GM23338 (cell line): ENCODE measurements around the gene MME. TPM values are rescaled to one million over a fixed set of nuclear protein-coding genes. Genes with fewer than 3 reads are reported as not detected.

Experiments used
- ATAC-seq: fragments of 200-7000 bp; cut with Tn5 transposase; 3 replicates; pipeline ENCODE4 v1.9.1; 2020
- DNase-seq: peaks from one replicate; pipeline ENCODE4 v3.0.0-alpha.2; 2015; ENCODE audit warnings: low spot score
- H2AFZ ChIP-seq: fragments of 200-600 bp; sonication (generic); 2 replicates; pipeline ENCODE4 v1.8.0; 2016; ENCODE audit warnings: antibody characterized with exemption, mild to moderate bottlenecking, moderate library complexity
- H3F3A ChIP-seq: fragments of 200-600 bp; sonication (generic); replicated peaks from 2 replicates; pipeline ENCODE4 v1.8.0; 2017; ENCODE audit warnings: antibody characterized with exemption, mixed run types, low read depth
- H3K27ac ChIP-seq: fragments of 200-600 bp; sonication (generic); 2 replicates; pipeline ENCODE4 v1.6.1; 2016; ENCODE audit warnings: low read depth
- H3K27me3 ChIP-seq: fragments of 200-600 bp; sonication (generic); 2 replicates; pipeline ENCODE4 v1.8.0; 2016; ENCODE audit warnings: mild to moderate bottlenecking, mixed run types, moderate library complexity; ENCODE audit not compliant: insufficient read depth
- H3K36me3 ChIP-seq: fragments of 200-600 bp; sonication (generic); 2 replicates; pipeline ENCODE4 v1.8.0; 2016; ENCODE audit warnings: mild to moderate bottlenecking; ENCODE audit not compliant: insufficient read depth
- H3K4me1 ChIP-seq: fragments of 200-600 bp; sonication (generic); 2 replicates; pipeline ENCODE4 v1.8.0; 2016; ENCODE audit warnings: mild to moderate bottlenecking, moderate library complexity; ENCODE audit not compliant: insufficient read depth
- H3K4me2 ChIP-seq: fragments of 200-600 bp; sonication (generic); 2 replicates; pipeline ENCODE4 v1.7.1; 2017; ENCODE audit warnings: mixed run types
- H3K4me3 ChIP-seq: fragments of 200-600 bp; sonication (generic); 2 replicates; pipeline ENCODE4 v1.6.1; 2016; ENCODE audit warnings: mixed run types
- H3K79me2 ChIP-seq: fragments of 200-600 bp; sonication (generic); replicated peaks from 2 replicates; pipeline ENCODE4 v1.8.0; 2017; ENCODE audit warnings: mild to moderate bottlenecking; ENCODE audit not compliant: insufficient read depth
- H3K9me2 ChIP-seq: fragments of 200-600 bp; sonication (generic); 2 replicates; pipeline ENCODE4 v1.8.0; 2017; ENCODE audit not compliant: insufficient read depth
- H4K20me1 ChIP-seq: fragments of 200-600 bp; sonication (generic); replicated peaks from 2 replicates; pipeline ENCODE4 v1.8.0; 2017; ENCODE audit warnings: mild to moderate bottlenecking; ENCODE audit not compliant: insufficient read depth
- H3K27ac Mint-ChIP-seq: 2 replicates; pipeline ENCODE4 v1.8.0; 2020; ENCODE audit warnings: inconsistent platforms, mild to moderate bottlenecking, moderate library complexity, mixed read lengths
- H3K27me3 Mint-ChIP-seq: 3 replicates; pipeline ENCODE4 v1.8.0; 2022; ENCODE audit warnings: low read depth, mild to moderate bottlenecking, moderate library complexity, mixed read lengths, inconsistent platforms; ENCODE audit not compliant: insufficient read depth, poor library complexity
- H3K36me3 Mint-ChIP-seq: 3 replicates; pipeline ENCODE4 v1.8.0; 2021; ENCODE audit warnings: low read depth, mild to moderate bottlenecking, inconsistent platforms, moderate library complexity, mixed read lengths
- H3K4me1 Mint-ChIP-seq: 3 replicates; pipeline ENCODE4 v1.8.0; 2020; ENCODE audit warnings: mild to moderate bottlenecking, inconsistent platforms, mixed read lengths
- H3K4me3 Mint-ChIP-seq: 3 replicates; pipeline ENCODE4 v1.8.0; 2021; ENCODE audit warnings: moderate library complexity, mild to moderate bottlenecking, inconsistent platforms, mixed read lengths
- H3K9me3 Mint-ChIP-seq: 3 replicates; pipeline ENCODE4 v1.8.0; 2020; ENCODE audit warnings: moderate library complexity, mild to moderate bottlenecking, inconsistent platforms, mixed read lengths
- CREB1 ChIP-seq: fragments of 250-450 bp; sonication (Bioruptor Pico); IDR thresholded peaks from 2 replicates; pipeline ENCODE4 v1.5.0; 2020; ENCODE audit warnings: low read depth, mild to moderate bottlenecking, moderate library complexity
- EZH2 ChIP-seq: fragments of 200-600 bp; sonication (generic); IDR thresholded peaks from one replicate; pipeline ENCODE4 v1.8.0; 2017; ENCODE audit warnings: antibody characterized with exemption, mild to moderate bottlenecking, low read depth; ENCODE audit not compliant: unreplicated experiment
- EZH2phosphoT487 ChIP-seq: fragments of 200-600 bp; sonication (generic); IDR thresholded peaks from one replicate; pipeline ENCODE4 v1.8.1; 2018; ENCODE audit warnings: antibody characterized with exemption; ENCODE audit not compliant: unreplicated experiment
- JUNB ChIP-seq: IDR thresholded peaks from one replicate; pipeline ENCODE4 v1.6.1; 2016; ENCODE audit warnings: antibody characterized with exemption; ENCODE audit not compliant: unreplicated experiment
- NANOG ChIP-seq: IDR thresholded peaks from 2 replicates; pipeline ENCODE4 v1.6.1; 2016; ENCODE audit warnings: antibody characterized with exemption, borderline replicate concordance
- POLR2AphosphoS5 ChIP-seq: IDR thresholded peaks from 2 replicates; pipeline ENCODE4 v1.6.1; 2016; ENCODE audit warnings: antibody characterized with exemption, low read depth
- STAT1 ChIP-seq: IDR thresholded peaks from one replicate; pipeline ENCODE4 v1.6.1; 2016; ENCODE audit warnings: antibody characterized with exemption; ENCODE audit not compliant: unreplicated experiment
- ZNF114 ChIP-seq: fragments of 250-450 bp; sonication (Bioruptor Pico); IDR thresholded peaks from 2 replicates; pipeline ENCODE4 v1.5.0; 2020; ENCODE audit warnings: mild to moderate bottlenecking, moderate library complexity
- ZNF331 ChIP-seq: fragments of 250-450 bp; sonication (Bioruptor Pico); IDR thresholded peaks from 2 replicates; pipeline ENCODE4 v1.5.0; 2020; ENCODE audit warnings: low read depth, mild to moderate bottlenecking, moderate library complexity
- polyA plus RNA-seq: library from polyadenylated mRNA; unstranded; fragments of >200 nt; fragmentation: Nextera tagmentation; extraction: Ambion mirVana; gene quantifications from 2 replicates; pipeline ENCODE4 v1.2.1, GENCODE V29; 2016
- total RNA-seq: library from RNA; depleted of rRNA; stranded (reverse); fragments of >200 nt; shearing (Covaris generic); gene quantifications from 2 replicates; pipeline ENCODE4 v1.2.3, GENCODE V29; 2014
- TF ChIP-seq, protein P1 (sequence below): IDR thresholded peaks from 2 replicates; pipeline ENCODE4 v1.6.1; 2016; ENCODE audit warnings: antibody characterized with exemption
- TF ChIP-seq, protein P2 (sequence below): IDR thresholded peaks from one replicate; pipeline ENCODE4 v1.6.1; 2018; ENCODE audit warnings: antibody characterized with exemption; ENCODE audit not compliant: unreplicated experiment
- TF ChIP-seq, protein P3 (sequence below), 2 experiments: fragments of 200-600 bp in 1 of 2; sonication (generic) in 1 of 2; conservative IDR thresholded peaks; 2 replicates each; pipeline versions ENCODE4 v1.5.1 to v1.6.1; 2016 to 2017; ENCODE audit warnings: antibody characterized with exemption in 2 of 2, low read depth in 2 of 2, mild to moderate bottlenecking in 2 of 2, moderate library complexity in 1 of 2
- TF ChIP-seq, protein P4 (sequence below): fragments of 250-450 bp; sonication (Bioruptor Pico); IDR thresholded peaks from 2 replicates; pipeline ENCODE4 v1.5.0; 2020; ENCODE audit warnings: mild to moderate bottlenecking, moderate library complexity

Gene MME
- total and polyA plus RNA-seq, 2 experiments from 2014 or later: 15.2 to 76.7 TPM

DNA sequence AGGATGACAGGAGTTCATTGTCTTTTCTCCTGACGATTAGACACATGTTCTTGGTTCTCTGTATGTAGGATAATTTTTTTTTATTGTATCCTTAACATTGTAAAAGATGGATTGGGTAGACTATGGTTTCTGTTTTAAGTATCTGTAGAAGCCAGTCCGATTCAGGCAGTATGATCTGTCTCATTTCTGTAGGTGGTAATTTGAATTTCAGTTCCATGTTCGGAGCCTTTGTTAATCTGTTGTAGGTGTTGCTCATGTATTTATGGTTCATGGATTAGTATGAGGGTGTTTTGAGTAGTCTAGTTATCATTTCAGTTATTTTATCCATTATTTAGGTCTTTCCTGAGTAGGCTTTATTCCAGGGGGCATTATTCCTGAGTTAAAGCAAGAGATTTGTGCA lies 32.4 kb upstream of the MME start:
- Histone ChIP-seq H3K27ac (no peak overlapping the region), H3K4me3 (no peak overlapping the region), H3F3A (no peaks in the 10 kb centered on the region), H3K4me2 (no peak overlapping the region), H3K79me2 (no peaks in the 10 kb centered on the region), H3K4me1 (no peaks in the 10 kb centered on the region), H3K36me3 (no peaks in the 10 kb centered on the region; the same call in 1 of the 2 replicates), H2AFZ (no peak overlapping the region), H3K27me3 (no peaks in the 10 kb centered on the region), H3K9me2 (no peaks in the 10 kb centered on the region), H4K20me1 (no peaks in the 10 kb centered on the region)
- peaks cover 1% of the 10 kb centered on the region for H3K27me3 Mint-ChIP-seq
- peaks cover 20% of the 10 kb centered on the region for H3K36me3 Mint-ChIP-seq
- no peak for DNase-seq
- TF ChIP-seq, protein P1, sequence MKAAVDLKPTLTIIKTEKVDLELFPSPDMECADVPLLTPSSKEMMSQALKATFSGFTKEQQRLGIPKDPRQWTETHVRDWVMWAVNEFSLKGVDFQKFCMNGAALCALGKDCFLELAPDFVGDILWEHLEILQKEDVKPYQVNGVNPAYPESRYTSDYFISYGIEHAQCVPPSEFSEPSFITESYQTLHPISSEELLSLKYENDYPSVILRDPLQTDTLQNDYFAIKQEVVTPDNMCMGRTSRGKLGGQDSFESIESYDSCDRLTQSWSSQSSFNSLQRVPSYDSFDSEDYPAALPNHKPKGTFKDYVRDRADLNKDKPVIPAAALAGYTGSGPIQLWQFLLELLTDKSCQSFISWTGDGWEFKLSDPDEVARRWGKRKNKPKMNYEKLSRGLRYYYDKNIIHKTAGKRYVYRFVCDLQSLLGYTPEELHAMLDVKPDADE: no peak
- TF ChIP-seq EZH2phosphoT487 (no peak), JUNB (no peak), ZNF331 (CRISPR knock-in tag) (no peak), NANOG (no peak), ZNF114 (CRISPR knock-in tag) (no peak), POLR2AphosphoS5 (no peak), CREB1 (no peak), STAT1 (no peak), EZH2 (no peak)
- TF ChIP-seq, protein P2, sequence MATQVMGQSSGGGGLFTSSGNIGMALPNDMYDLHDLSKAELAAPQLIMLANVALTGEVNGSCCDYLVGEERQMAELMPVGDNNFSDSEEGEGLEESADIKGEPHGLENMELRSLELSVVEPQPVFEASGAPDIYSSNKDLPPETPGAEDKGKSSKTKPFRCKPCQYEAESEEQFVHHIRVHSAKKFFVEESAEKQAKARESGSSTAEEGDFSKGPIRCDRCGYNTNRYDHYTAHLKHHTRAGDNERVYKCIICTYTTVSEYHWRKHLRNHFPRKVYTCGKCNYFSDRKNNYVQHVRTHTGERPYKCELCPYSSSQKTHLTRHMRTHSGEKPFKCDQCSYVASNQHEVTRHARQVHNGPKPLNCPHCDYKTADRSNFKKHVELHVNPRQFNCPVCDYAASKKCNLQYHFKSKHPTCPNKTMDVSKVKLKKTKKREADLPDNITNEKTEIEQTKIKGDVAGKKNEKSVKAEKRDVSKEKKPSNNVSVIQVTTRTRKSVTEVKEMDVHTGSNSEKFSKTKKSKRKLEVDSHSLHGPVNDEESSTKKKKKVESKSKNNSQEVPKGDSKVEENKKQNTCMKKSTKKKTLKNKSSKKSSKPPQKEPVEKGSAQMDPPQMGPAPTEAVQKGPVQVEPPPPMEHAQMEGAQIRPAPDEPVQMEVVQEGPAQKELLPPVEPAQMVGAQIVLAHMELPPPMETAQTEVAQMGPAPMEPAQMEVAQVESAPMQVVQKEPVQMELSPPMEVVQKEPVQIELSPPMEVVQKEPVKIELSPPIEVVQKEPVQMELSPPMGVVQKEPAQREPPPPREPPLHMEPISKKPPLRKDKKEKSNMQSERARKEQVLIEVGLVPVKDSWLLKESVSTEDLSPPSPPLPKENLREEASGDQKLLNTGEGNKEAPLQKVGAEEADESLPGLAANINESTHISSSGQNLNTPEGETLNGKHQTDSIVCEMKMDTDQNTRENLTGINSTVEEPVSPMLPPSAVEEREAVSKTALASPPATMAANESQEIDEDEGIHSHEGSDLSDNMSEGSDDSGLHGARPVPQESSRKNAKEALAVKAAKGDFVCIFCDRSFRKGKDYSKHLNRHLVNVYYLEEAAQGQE: no peak
- TF ChIP-seq, protein P3, sequence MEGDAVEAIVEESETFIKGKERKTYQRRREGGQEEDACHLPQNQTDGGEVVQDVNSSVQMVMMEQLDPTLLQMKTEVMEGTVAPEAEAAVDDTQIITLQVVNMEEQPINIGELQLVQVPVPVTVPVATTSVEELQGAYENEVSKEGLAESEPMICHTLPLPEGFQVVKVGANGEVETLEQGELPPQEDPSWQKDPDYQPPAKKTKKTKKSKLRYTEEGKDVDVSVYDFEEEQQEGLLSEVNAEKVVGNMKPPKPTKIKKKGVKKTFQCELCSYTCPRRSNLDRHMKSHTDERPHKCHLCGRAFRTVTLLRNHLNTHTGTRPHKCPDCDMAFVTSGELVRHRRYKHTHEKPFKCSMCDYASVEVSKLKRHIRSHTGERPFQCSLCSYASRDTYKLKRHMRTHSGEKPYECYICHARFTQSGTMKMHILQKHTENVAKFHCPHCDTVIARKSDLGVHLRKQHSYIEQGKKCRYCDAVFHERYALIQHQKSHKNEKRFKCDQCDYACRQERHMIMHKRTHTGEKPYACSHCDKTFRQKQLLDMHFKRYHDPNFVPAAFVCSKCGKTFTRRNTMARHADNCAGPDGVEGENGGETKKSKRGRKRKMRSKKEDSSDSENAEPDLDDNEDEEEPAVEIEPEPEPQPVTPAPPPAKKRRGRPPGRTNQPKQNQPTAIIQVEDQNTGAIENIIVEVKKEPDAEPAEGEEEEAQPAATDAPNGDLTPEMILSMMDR (conservative IDR thresholded peaks at IDR 0.05; ENCODE audit: low read depth in 2 of 2): no peak
- TF ChIP-seq, protein P4, sequence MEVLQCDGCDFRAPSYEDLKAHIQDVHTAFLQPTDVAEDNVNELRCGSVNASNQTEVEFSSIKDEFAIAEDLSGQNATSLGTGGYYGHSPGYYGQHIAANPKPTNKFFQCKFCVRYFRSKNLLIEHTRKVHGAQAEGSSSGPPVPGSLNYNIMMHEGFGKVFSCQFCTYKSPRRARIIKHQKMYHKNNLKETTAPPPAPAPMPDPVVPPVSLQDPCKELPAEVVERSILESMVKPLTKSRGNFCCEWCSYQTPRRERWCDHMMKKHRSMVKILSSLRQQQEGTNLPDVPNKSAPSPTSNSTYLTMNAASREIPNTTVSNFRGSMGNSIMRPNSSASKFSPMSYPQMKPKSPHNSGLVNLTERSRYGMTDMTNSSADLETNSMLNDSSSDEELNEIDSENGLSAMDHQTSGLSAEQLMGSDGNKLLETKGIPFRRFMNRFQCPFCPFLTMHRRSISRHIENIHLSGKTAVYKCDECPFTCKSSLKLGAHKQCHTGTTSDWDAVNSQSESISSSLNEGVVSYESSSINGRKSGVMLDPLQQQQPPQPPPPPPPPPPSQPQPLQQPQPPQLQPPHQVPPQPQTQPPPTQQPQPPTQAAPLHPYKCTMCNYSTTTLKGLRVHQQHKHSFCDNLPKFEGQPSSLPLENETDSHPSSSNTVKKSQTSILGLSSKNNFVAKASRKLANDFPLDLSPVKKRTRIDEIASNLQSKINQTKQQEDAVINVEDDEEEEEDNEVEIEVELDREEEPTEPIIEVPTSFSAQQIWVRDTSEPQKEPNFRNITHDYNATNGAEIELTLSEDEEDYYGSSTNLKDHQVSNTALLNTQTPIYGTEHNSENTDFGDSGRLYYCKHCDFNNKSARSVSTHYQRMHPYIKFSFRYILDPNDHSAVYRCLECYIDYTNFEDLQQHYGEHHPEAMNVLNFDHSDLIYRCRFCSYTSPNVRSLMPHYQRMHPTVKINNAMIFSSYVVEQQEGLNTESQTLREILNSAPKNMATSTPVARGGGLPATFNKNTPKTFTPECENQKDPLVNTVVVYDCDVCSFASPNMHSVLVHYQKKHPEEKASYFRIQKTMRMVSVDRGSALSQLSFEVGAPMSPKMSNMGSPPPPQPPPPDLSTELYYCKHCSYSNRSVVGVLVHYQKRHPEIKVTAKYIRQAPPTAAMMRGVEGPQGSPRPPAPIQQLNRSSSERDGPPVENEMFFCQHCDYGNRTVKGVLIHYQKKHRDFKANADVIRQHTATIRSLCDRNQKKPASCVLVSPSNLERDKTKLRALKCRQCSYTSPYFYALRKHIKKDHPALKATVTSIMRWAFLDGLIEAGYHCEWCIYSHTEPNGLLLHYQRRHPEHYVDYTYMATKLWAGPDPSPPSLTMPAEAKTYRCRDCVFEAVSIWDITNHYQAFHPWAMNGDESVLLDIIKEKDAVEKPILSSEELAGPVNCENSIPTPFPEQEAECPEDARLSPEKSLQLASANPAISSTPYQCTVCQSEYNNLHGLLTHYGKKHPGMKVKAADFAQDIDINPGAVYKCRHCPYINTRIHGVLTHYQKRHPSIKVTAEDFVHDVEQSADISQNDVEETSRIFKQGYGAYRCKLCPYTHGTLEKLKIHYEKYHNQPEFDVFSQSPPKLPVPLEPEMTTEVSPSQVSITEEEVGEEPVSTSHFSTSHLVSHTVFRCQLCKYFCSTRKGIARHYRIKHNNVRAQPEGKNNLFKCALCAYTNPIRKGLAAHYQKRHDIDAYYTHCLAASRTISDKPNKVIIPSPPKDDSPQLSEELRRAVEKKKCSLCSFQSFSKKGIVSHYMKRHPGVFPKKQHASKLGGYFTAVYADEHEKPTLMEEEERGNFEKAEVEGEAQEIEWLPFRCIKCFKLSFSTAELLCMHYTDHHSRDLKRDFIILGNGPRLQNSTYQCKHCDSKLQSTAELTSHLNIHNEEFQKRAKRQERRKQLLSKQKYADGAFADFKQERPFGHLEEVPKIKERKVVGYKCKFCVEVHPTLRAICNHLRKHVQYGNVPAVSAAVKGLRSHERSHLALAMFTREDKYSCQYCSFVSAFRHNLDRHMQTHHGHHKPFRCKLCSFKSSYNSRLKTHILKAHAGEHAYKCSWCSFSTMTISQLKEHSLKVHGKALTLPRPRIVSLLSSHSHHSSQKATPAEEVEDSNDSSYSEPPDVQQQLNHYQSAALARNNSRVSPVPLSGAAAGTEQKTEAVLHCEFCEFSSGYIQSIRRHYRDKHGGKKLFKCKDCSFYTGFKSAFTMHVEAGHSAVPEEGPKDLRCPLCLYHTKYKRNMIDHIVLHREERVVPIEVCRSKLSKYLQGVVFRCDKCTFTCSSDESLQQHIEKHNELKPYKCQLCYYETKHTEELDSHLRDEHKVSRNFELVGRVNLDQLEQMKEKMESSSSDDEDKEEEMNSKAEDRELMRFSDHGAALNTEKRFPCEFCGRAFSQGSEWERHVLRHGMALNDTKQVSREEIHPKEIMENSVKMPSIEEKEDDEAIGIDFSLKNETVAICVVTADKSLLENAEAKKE (CRISPR knock-in tag): no peak
- H3K4me3 Mint-ChIP-seq: no peak overlapping the region
- no peak overlapping the region for H3K27ac Mint-ChIP-seq
- no peaks in the 10 kb centered on the region for H3K4me1 Mint-ChIP-seq
- peaks cover 28% of the 10 kb centered on the region for H3K9me3 Mint-ChIP-seq
- no peak for ATAC-seq
